Mesendoderm (in vitro differentiated cells): Measurements from ENCODE around the gene CNGA1.

ENCODE experiments used
- DNase-seq: peaks from one replicate; pipeline ENCODE4 v3.0.0; 2013
- H2AK5ac ChIP-seq: 2 replicates; pipeline ENCODE4 v1.6.1; 2013; ENCODE audit warnings: low read length, inconsistent platforms
- H2BK120ac ChIP-seq: 2 replicates; pipeline ENCODE4 v1.6.1; 2013; ENCODE audit warnings: low read depth, mild to moderate bottlenecking, low read length, moderate library complexity, mixed read lengths
- H2BK15ac ChIP-seq: replicated peaks from 2 replicates; pipeline ENCODE4 v1.6.1; 2013; ENCODE audit warnings: low read depth, mild to moderate bottlenecking, moderate library complexity
- H2BK5ac ChIP-seq: 2 replicates; pipeline ENCODE4 v1.6.1; 2013; ENCODE audit warnings: low read length, inconsistent platforms
- H3K18ac ChIP-seq: 2 replicates; pipeline ENCODE4 v1.6.1; 2013; ENCODE audit warnings: mild to moderate bottlenecking, low read length, mixed read lengths
- H3K23ac ChIP-seq: one replicate; pipeline ENCODE4 v1.6.1; 2013; ENCODE audit warnings: low read length
- H3K27ac ChIP-seq: 2 replicates; pipeline ENCODE4 v1.5.1; 2013; ENCODE audit warnings: low read depth, mild to moderate bottlenecking, inconsistent platforms, low read length, moderate library complexity
- H3K27me3 ChIP-seq: 2 replicates; pipeline ENCODE4 v1.6.1; 2013; ENCODE audit warnings: low read length, control low read depth, mild to moderate bottlenecking, inconsistent platforms; ENCODE audit not compliant: insufficient read depth, poor library complexity
- H3K36me3 ChIP-seq: 2 replicates; pipeline ENCODE4 v1.6.1; 2013; ENCODE audit warnings: low read length, inconsistent platforms; ENCODE audit not compliant: control insufficient read depth, insufficient read depth
- H3K4ac ChIP-seq: one replicate; pipeline ENCODE4 v1.6.1; 2013; ENCODE audit warnings: low read depth, mild to moderate bottlenecking, low read length, moderate library complexity
- H3K4me1 ChIP-seq: 2 replicates; pipeline ENCODE4 v1.6.1; 2013; ENCODE audit warnings: low read depth, low read length, inconsistent platforms; ENCODE audit not compliant: control insufficient read depth
- H3K4me2 ChIP-seq: 2 replicates; pipeline ENCODE4 v1.6.1; 2013; ENCODE audit warnings: low read length
- H3K4me3 ChIP-seq: 2 replicates; pipeline ENCODE4 v1.5.1; 2013; ENCODE audit warnings: mild to moderate bottlenecking, low read length
- H3K56ac ChIP-seq: one replicate; pipeline ENCODE4 v1.6.1; 2013; ENCODE audit warnings: low read length
- H3K79me1 ChIP-seq: 2 replicates; pipeline ENCODE4 v1.6.1; 2013; ENCODE audit warnings: low read length, inconsistent platforms
- H3K79me2 ChIP-seq: 2 replicates; pipeline ENCODE4 v1.6.1; 2013; ENCODE audit warnings: mild to moderate bottlenecking, low read length; ENCODE audit not compliant: control insufficient read depth, insufficient read depth
- H3K9ac ChIP-seq: 2 replicates; pipeline ENCODE4 v1.6.1; 2013; ENCODE audit warnings: low read length, inconsistent platforms
- H4K5ac ChIP-seq: one replicate; pipeline ENCODE4 v1.6.1; 2013; ENCODE audit warnings: low read length
- H4K8ac ChIP-seq: one replicate; pipeline ENCODE4 v1.6.1; 2013; ENCODE audit warnings: low read depth, mild to moderate bottlenecking, control low read depth, low read length, moderate library complexity
- WGBS: extraction: QIAGEN DNeasy Blood & Tissue Kit; methylation state at CpG from one replicate; pipeline ENCODE4 v1.1.7; 2013; ENCODE audit warnings: low lambda C conversion rate, missing lambda C conversion rate; ENCODE audit not compliant: insufficient coverage; ENCODE audit errors: extremely low coverage; 5-methylcytosine and 5-hydroxymethylcytosine counted together

CNGA1 gene

GRCh38 chr4:48042979-48043461 lies 26.5 kb upstream of the CNGA1 start:
- H3K4me1 ChIP-seq = no peaks in the 10 kb centered on the region
- peak; percentile 11 for DNase-seq
- H2AK5ac ChIP-seq = no peak overlapping the region
- no peak overlapping the region for H3K4me2 ChIP-seq
- no peak overlapping the region for H2BK15ac ChIP-seq
- H3K79me1 ChIP-seq = no peaks in the 10 kb centered on the region
- H3K4me3 ChIP-seq = no peak overlapping the region
- no peaks in the 10 kb centered on the region for H3K27me3 ChIP-seq
- H3K56ac ChIP-seq = no peak overlapping the region
- H3K23ac ChIP-seq = no peak overlapping the region
- H3K79me2 ChIP-seq = no peaks in the 10 kb centered on the region
- no peak overlapping the region for H3K18ac ChIP-seq
- H4K8ac ChIP-seq = no peak overlapping the region
- no peak overlapping the region for H3K4ac ChIP-seq
- H4K5ac ChIP-seq = no peak overlapping the region
- WGBS = no CpG with 5 or more reads among the region's 3 CpGs
- H2BK120ac ChIP-seq = no peak overlapping the region
- H3K27ac ChIP-seq = no peak overlapping the region
- no peaks in the 10 kb centered on the region for H3K36me3 ChIP-seq
- H2BK5ac ChIP-seq = no peak overlapping the region
- no peak overlapping the region for H3K9ac ChIP-seq

GRCh38 chr4:48041535-48042137 lies 25.2 kb upstream of the CNGA1 start:
- Histone ChIP-seq H3K4ac (no peak overlapping the region), H3K79me2 (no peaks in the 10 kb centered on the region), H3K36me3 (no peaks in the 10 kb centered on the region), H2BK15ac (no peak overlapping the region), H3K4me2 (no peak overlapping the region), H3K56ac (no peak overlapping the region), H2BK120ac (no peak overlapping the region), H4K8ac (no peak overlapping the region), H3K79me1 (no peaks in the 10 kb centered on the region), H3K4me1 (no peaks in the 10 kb centered on the region), H3K9ac (no peak overlapping the region), H3K23ac (no peak overlapping the region), H3K4me3 (no peak overlapping the region), H2AK5ac (no peak overlapping the region), H3K27ac (no peak overlapping the region), H3K18ac (no peak overlapping the region), H2BK5ac (no peak overlapping the region), H4K5ac (no peak overlapping the region), H3K27me3 (no peaks in the 10 kb centered on the region)
- no peak for DNase-seq
- no CpG with 5 or more reads among the region's 4 CpGs for WGBS

GRCh38 chr4:48039561-48039960 lies 23.1 kb upstream of the CNGA1 start:
- Histone ChIP-seq H3K18ac (no peak overlapping the region), H2AK5ac (no peak overlapping the region), H2BK120ac (no peak overlapping the region), H4K8ac (no peak overlapping the region), H3K4ac (no peak overlapping the region), H3K4me3 (no peak overlapping the region), H4K5ac (no peak overlapping the region), H2BK5ac (no peak overlapping the region), H3K9ac (no peak overlapping the region), H3K4me1 (no peaks in the 10 kb centered on the region), H3K27ac (no peak overlapping the region), H3K36me3 (no peaks in the 10 kb centered on the region), H3K4me2 (no peak overlapping the region), H3K23ac (no peak overlapping the region), H2BK15ac (no peak overlapping the region), H3K79me1 (no peaks in the 10 kb centered on the region), H3K79me2 (no peaks in the 10 kb centered on the region), H3K56ac (no peak overlapping the region), H3K27me3 (no peaks in the 10 kb centered on the region)
- no peak for DNase-seq

GRCh38 chr4:48038666-48039065 lies 22.2 kb upstream of the CNGA1 start:
- Histone ChIP-seq H3K36me3 (no peaks in the 10 kb centered on the region), H3K4me3 (no peak overlapping the region), H4K5ac (no peak overlapping the region), H3K9ac (no peak overlapping the region), H3K23ac (no peak overlapping the region), H3K18ac (no peak overlapping the region), H2BK15ac (no peak overlapping the region), H4K8ac (no peak overlapping the region), H3K4me1 (no peaks in the 10 kb centered on the region), H3K56ac (no peak overlapping the region), H2AK5ac (no peak overlapping the region), H2BK120ac (no peak overlapping the region), H3K4me2 (no peak overlapping the region), H3K79me1 (no peaks in the 10 kb centered on the region), H3K79me2 (no peaks in the 10 kb centered on the region), H3K4ac (no peak overlapping the region), H3K27ac (no peak overlapping the region), H3K27me3 (no peaks in the 10 kb centered on the region), H2BK5ac (no peak overlapping the region)
- WGBS = no CpG with 5 or more reads among the region's 2 CpGs
- DNase-seq = no peak

- no peak overlapping the region for H3K23ac ChIP-seq
- no peaks in the 10 kb centered on the region for H3K79me1 ChIP-seq
- H2BK5ac ChIP-seq = no peak overlapping the region
- H3K9ac ChIP-seq = no peak overlapping the region
- H3K4me3 ChIP-seq = no peak overlapping the region
- no peak for DNase-seq
- no peaks in the 10 kb centered on the region for H3K36me3 ChIP-seq
- H3K4me1 ChIP-seq = no peaks in the 10 kb centered on the region
- no peak overlapping the region for H3K56ac ChIP-seq
- H3K79me2 ChIP-seq = no peaks in the 10 kb centered on the region
- no peaks in the 10 kb centered on the region for H3K27me3 ChIP-seq
- H2AK5ac ChIP-seq = no peak overlapping the region
- H3K4me2 ChIP-seq = no peak overlapping the region
- no peak overlapping the region for H3K4ac ChIP-seq
- H3K18ac ChIP-seq = no peak overlapping the region
- no peak overlapping the region for H3K27ac ChIP-seq
- no CpG with 5 or more reads among the region's 2 CpGs for WGBS
- H4K8ac ChIP-seq = no peak overlapping the region
- no peak overlapping the region for H2BK120ac ChIP-seq
- H2BK15ac ChIP-seq = no peak overlapping the region
- H4K5ac ChIP-seq = no peak overlapping the region
These were observed 20.6 kb upstream of the CNGA1 start for GRCh38 chr4:48037117-48037462.

DNA sequence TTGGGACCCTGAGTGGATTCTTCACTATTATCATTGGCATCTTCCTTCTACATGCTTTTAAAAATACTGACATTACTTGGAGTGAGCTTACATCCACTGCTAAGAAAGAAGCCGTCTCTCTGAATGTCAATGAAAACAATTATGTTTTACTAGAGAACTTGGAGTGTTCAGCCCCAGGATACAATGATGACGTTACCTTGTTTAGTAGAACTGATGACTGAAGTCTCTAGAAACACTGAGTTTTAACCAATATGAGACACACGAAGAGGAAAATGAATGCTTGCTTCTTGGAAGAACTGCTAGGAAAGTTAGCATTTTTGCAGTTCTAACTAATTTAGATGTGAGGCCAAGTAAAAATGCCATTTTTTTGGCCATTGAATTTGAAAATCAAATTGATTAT lies 19.5 kb upstream of the CNGA1 start:
- no peak overlapping the region for H3K4ac ChIP-seq
- no peak overlapping the region for H3K56ac ChIP-seq
- no peak overlapping the region for H2BK120ac ChIP-seq
- no peak overlapping the region for H3K4me3 ChIP-seq
- no peaks in the 10 kb centered on the region for H3K79me2 ChIP-seq
- H3K23ac ChIP-seq = no peak overlapping the region
- H2BK15ac ChIP-seq = no peak overlapping the region
- H2BK5ac ChIP-seq = no peak overlapping the region
- H4K5ac ChIP-seq = no peak overlapping the region
- H3K4me2 ChIP-seq = no peak overlapping the region
- no peak overlapping the region for H2AK5ac ChIP-seq
- no peaks in the 10 kb centered on the region for H3K79me1 ChIP-seq
- no peak for DNase-seq
- H4K8ac ChIP-seq = no peak overlapping the region
- no peaks in the 10 kb centered on the region for H3K27me3 ChIP-seq
- H3K18ac ChIP-seq = no peak overlapping the region
- H3K27ac ChIP-seq = no peak overlapping the region
- no peaks in the 10 kb centered on the region for H3K36me3 ChIP-seq
- H3K4me1 ChIP-seq = no peaks in the 10 kb centered on the region
- no CpG with 5 or more reads among the region's 3 CpGs for WGBS
- H3K9ac ChIP-seq = no peak overlapping the region
